G401.6 (cell line): Measurements from ENCODE around the gene HIF1A.
"Not testable (repeated sequence)": the region's sequence is repeated elsewhere in the genome, so short reads cannot be mapped to it uniquely, and the experiment has no call there.

Experiments used
- FAIRE-seq: peaks from 2 replicates; lab custom pipeline; 2012; peaks lifted over from hg19 to GRCh38; lab: Jason Lieb, UNC

HIF1A gene

GRCh38 chr14:61694830-61695694, at the start of gene HIF1A:
Gene HIF1A (plus strand): TSS chr14:61695513. CDS start chr14:61695805, 292 bp downstream.
- peak; percentile 89 for FAIRE-seq

GRCh38 chr14:61646366-61647116, 48.8 kb upstream of the HIF1A start:
- no peak for FAIRE-seq

GRCh38 chr14:61647704-61648103, 47.6 kb upstream of the HIF1A start:
- FAIRE-seq = no peak

GRCh38 chr14:61648377-61648776, 46.9 kb upstream of the HIF1A start:
- no peak for FAIRE-seq

GRCh38 chr14:61649283-61649682, 46.0 kb upstream of the HIF1A start:
- FAIRE-seq = no peak

- FAIRE-seq = no peak
Measured at GRCh38 chr14:61651355-61651754, 44.0 kb upstream of the HIF1A start.

GRCh38 chr14:61652526-61653262, 42.6 kb upstream of the HIF1A start:
- no peak for FAIRE-seq

GRCh38 chr14:61653507-61653906, 41.8 kb upstream of the HIF1A start:
- FAIRE-seq = no peak

GRCh38 chr14:61654026-61654425, 41.3 kb upstream of the HIF1A start:
- no peak for FAIRE-seq

- FAIRE-seq = no peak
Measured at GRCh38 chr14:61655777-61656176, 39.5 kb upstream of the HIF1A start.

- FAIRE-seq = no peak
Measured at GRCh38 chr14:61656341-61656740, 39.0 kb upstream of the HIF1A start.

GRCh38 chr14:61658111-61658510, 37.2 kb upstream of the HIF1A start:
- FAIRE-seq = not testable (repeated sequence)

GRCh38 chr14:61659582-61659981, 35.7 kb upstream of the HIF1A start:
- no peak for FAIRE-seq

- FAIRE-seq = no peak
Measured at GRCh38 chr14:61661471-61662400, 33.6 kb upstream of the HIF1A start.

GRCh38 chr14:61662437-61663311, 32.6 kb upstream of the HIF1A start:
- no peak for FAIRE-seq

- no peak for FAIRE-seq
Measured at GRCh38 chr14:61663312-61663979, 31.9 kb upstream of the HIF1A start.

- no peak for FAIRE-seq
Measured at GRCh38 chr14:61668282-61668681, 27.0 kb upstream of the HIF1A start.

- FAIRE-seq = no peak
Measured at GRCh38 chr14:61670576-61670975, 24.7 kb upstream of the HIF1A start.

GRCh38 chr14:61671082-61671481, 24.2 kb upstream of the HIF1A start:
- FAIRE-seq = no peak

GRCh38 chr14:61672796-61673195, 22.5 kb upstream of the HIF1A start:
- FAIRE-seq = no peak
